Ecto neural progenitor cell (in vitro differentiated cells): ENCODE results near the gene DCUN1D3.
A peak's percentile ranks its signal among the peaks of the same experiment; 100 is the strongest.

ENCODE experiments used
- DNase-seq: peaks from one replicate; pipeline ENCODE4 v3.0.0-alpha.2; 2018; ENCODE audit warnings: low spot score

DCUN1D3 gene

DNA sequence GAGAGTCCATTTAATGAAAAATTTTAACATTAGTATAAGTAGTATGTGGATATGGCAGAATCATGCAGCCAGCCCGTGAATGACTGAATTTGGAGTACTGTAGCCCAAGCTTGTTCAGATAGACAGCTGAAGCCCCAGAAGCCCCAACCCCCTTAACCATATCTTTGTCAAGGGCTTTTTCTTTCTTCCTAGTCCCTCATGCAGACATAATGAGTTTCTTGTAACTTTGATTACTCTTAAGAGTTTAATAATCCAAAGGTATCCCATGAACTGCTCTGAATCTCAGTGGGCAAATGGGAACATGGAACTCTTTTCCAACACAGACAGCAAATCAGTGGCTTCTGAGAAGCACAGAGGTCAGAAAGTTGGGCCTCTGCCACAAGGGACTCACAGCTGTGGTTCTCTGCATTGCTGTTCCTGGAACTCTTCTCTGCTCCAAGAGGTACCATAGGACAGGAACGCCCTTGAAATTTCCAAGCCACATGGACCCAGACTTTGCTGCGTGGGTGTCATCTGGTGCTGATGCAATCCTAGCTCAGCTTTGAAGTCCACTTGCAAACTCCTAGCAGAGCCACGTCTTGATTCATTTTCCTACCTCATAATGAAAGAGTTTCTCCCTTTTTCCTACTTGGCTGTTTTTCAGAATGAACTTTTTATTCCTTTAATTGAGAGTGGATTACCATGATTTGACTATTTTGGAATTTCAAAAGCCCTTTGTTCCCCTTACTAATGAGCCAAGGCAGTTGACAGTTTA lies 18.5 kb upstream of the DCUN1D3 start:
- DNase-seq = no peak

- no peak for DNase-seq
Observed at GRCh38 chr16:20916942-20917341, 16.8 kb upstream of the DCUN1D3 start.

GRCh38 chr16:20916289-20916688 lies 16.1 kb upstream of the DCUN1D3 start:
- DNase-seq = no peak

GRCh38 chr16:20911361-20911760 lies 11.2 kb upstream of the DCUN1D3 start:
- no peak for DNase-seq

DNA sequence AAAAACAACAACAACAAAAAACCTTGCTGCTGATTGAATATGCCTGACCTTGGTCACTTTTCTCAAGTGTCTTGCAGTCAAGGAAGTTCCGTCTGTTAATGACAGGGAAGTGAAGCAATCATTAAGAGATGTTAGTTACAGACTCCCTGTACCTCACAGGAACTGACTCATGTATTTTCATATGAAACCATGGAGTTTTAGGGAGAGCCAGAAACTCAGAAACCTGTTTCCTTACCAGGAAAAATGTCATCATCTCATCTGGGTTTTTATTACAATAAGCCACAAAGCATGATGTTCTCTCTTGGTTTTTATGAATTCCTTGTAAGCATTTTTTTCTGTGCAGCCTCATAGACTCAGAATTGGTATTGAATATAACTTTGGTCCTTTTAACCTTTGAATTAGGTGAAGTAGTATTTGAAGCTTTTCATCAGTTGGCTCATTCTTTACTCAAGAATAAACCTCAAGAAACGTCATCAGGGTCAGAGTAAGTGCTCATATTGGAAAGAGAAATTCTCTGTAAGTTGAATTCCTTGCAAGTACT lies 10.7 kb upstream of the DCUN1D3 start:
- DNase-seq = no peak

GRCh38 chr16:20906341-20907255 lies 6.4 kb upstream of the DCUN1D3 start:
- DNase-seq = no peak

- no peak for DNase-seq
Observed at GRCh38 chr16:20905576-20905975, 5.4 kb upstream of the DCUN1D3 start.

GRCh38 chr16:20904507-20905081 lies 4.4 kb upstream of the DCUN1D3 start:
- DNase-seq = no peak

GRCh38 chr16:20903899-20904506 lies 3.8 kb upstream of the DCUN1D3 start:
- DNase-seq = no peak

- DNase-seq = no peak
Observed at GRCh38 chr16:20903116-20903898, 3.1 kb upstream of the DCUN1D3 start.

GRCh38 chr16:20902426-20902825 lies 2.3 kb upstream of the DCUN1D3 start:
- no peak for DNase-seq

DNA sequence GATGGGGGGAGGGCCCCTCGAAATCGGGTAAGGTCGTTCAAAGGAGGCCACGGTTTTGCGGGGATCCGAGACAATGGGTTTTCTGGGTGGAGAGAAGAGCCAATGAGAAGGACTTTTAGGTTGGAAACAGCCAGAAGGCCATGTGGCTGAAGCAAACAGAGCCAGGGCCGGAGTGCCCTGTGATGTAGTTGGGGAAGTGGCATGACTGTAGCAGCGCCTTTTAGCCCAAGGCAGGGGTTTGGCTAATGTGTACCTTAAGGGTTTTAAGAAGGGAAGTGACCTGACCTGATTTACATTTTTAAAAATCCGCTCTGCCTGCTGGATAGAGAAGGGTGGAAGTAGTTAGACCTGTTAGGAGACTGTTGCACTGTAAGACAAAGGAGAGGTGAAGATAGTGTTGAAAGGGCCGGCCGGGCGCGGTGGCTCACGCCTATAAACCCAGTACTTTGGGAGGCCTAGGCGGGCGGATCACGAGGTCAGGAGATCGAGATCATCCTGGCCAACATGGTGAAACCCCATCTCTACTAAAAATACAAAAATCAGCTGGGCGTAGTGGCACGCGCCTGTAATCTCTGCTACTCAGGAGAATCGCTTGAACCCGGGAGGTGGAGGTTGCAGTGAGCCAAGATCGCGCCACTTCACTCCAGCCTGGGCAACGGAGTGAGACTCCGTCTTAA lies 1.4 kb upstream of the DCUN1D3 start:
- peak; percentile 69 for DNase-seq

GRCh38 chr16:20901068-20901435 lies 894 bp upstream of the DCUN1D3 start:
- DNase-seq = no peak

DNA sequence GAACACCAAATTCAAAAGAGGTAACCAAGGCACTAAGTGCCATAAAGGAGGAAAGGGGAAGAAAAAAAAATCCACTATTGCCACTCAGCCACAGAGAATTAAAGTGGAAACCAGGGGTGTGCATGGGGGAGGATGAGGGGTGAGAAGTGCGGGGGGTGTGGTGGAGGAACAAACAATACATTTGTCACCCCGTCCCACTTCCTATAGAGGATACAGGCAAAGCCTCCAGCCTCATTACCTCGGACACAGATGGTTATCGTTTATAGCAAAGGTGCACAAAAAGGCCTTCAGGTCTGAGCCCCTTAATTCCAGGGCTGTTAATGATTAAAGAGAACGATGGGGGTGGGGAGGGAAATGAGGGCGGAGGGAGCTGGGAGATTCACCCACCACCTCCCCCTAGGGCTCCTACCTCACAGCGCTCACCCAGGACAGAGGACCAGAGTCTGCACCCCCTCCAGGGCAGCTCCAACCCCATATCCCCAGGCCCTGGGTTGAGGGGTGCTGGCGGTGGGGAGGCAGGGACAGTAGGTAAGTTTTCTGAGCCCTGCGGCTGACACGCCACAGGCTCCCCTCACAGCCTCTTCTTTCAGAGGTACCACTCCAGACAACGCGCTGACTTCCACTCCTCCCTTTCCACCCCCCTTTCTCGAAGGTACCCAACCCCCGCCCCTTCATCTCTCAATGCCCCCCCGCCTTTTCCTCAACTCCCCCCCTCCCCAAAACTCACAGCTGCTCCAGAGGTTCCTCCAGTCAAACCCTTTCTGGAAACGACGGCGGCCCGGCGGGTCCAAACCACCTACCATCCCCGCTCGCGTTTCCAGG lies 470 bp downstream of the DCUN1D3 start:
- no peak for DNase-seq

DNA sequence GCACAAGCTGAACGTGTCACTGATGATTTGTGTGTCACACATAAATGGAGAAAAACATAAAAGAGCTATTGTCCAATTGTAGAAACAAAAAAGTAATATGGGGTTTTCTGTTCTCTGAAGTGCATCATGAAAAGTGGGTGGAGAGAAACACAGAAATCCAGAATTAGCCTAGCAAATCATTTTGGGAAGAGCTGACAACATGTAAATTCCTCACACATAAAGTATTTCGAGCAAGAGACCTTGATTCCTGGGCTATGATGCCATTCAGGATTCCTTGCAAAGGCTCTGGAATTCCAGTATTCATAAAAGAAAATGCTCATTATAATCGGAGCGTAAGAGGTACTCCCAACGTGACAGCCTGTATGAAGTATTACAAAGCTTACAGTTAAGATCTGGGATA lies 1.1 kb downstream of the DCUN1D3 start:
- no peak for DNase-seq

DNA sequence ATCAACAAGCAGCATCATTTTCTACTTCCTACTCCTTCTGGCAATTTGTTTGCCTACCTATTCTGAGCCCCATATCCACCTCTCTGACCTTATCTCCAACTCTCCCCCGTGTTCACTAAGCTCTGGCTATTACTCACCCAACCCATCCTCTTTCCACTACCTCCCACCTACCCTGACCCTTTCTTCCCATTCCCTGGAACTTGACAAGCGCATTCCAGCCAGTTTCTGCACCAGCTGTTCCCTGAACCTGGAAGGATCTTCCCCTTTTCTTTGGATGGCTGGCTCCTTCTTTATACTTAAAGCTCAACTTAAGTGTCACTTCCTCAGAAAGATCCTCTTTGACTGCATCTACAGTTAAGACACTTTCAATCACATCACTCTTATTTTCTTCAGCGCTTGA lies 2.2 kb downstream of the DCUN1D3 start:
- DNase-seq = no peak

GRCh38 chr16:20897253-20897897 lies 2.8 kb downstream of the DCUN1D3 start:
- DNase-seq = no peak

- no peak for DNase-seq
Observed at GRCh38 chr16:20894388-20894787, 5.8 kb downstream of the DCUN1D3 start.

- DNase-seq = no peak
Observed at GRCh38 chr16:20889625-20890275, 10.4 kb downstream of the DCUN1D3 start.
